Neural cell (in vitro differentiated cells): ENCODE data around the gene NDUFB3. TPM values are rescaled to one million over a fixed set of nuclear protein-coding genes. Genes with fewer than 3 reads are reported as not detected.
"Not testable (repeated sequence)": the region's sequence is repeated elsewhere in the genome, so short reads cannot be mapped to it uniquely, and the experiment has no call there.

Source experiments
- H2AFZ ChIP-seq: fragments of 200-600, 300-800 bp; sonication (generic), shearing (Covaris generic); 2 replicates; pipeline ENCODE4 v1.6.0; 2014; ENCODE audit warnings: low read depth, mild to moderate bottlenecking, antibody characterized with exemption, low read length, moderate library complexity
- H3F3A ChIP-seq: fragments of 200-600 bp; shearing (Covaris generic); 2 replicates; pipeline ENCODE4 v1.6.1; 2016; ENCODE audit warnings: mild to moderate bottlenecking, moderate library complexity, mixed read lengths, antibody characterized with exemption, low read length; ENCODE audit not compliant: insufficient read depth, poor library complexity, severe bottlenecking
- H3K27ac ChIP-seq: fragments of 200-600, 300-800 bp; sonication (generic), shearing (Covaris generic); 2 replicates; pipeline ENCODE4 v1.5.1; 2014; ENCODE audit warnings: mild to moderate bottlenecking, low read length, moderate library complexity
- H3K27me3 ChIP-seq: fragments of 300-800, 200-600 bp; sonication (generic), shearing (Covaris generic); 2 replicates; pipeline ENCODE4 v1.6.0; 2014; ENCODE audit warnings: mild to moderate bottlenecking, low read depth, low read length, moderate library complexity; ENCODE audit not compliant: insufficient read depth
- H3K36me3 ChIP-seq: fragments of 300-800, 200-600 bp; sonication (generic), shearing (Covaris generic); 2 replicates; pipeline ENCODE4 v1.5.1; 2014; ENCODE audit warnings: mild to moderate bottlenecking, antibody characterized with exemption, low read length, moderate library complexity; ENCODE audit not compliant: insufficient read depth
- H3K4me2 ChIP-seq: fragments of 300-800, 200-600 bp; sonication (generic), shearing (Covaris generic); 2 replicates; pipeline ENCODE4 v1.6.0; 2014; ENCODE audit warnings: mild to moderate bottlenecking, low read length
- H3K4me3 ChIP-seq: fragments of 300-800, 200-600 bp; sonication (generic), shearing (Covaris generic); 2 replicates; pipeline ENCODE4 v1.5.1; 2014; ENCODE audit warnings: mild to moderate bottlenecking, low read length, moderate library complexity
- H3K79me2 ChIP-seq: fragments of 200-600 bp; shearing (Covaris generic); replicated peaks from 2 replicates; pipeline ENCODE4 v1.6.0; 2014; ENCODE audit warnings: mild to moderate bottlenecking, low read length, moderate library complexity; ENCODE audit not compliant: insufficient read depth
- H3K9ac ChIP-seq: fragments of 300-800, 200-600 bp; sonication (generic), shearing (Covaris generic); 2 replicates; pipeline ENCODE4 v1.6.1; 2016; ENCODE audit warnings: mild to moderate bottlenecking, low read length, mixed read lengths
- H3K9me2 ChIP-seq: fragments of 200-600 bp; shearing (Covaris generic); 2 replicates; pipeline ENCODE4 v1.6.1; 2016; ENCODE audit warnings: mild to moderate bottlenecking, low read length, mixed read lengths; ENCODE audit not compliant: insufficient read depth
- H3K9me3 ChIP-seq: fragments of 200-600, 300-800 bp; sonication (generic), shearing (Covaris generic); 2 replicates; pipeline ENCODE4 v1.6.1; 2016; ENCODE audit warnings: mild to moderate bottlenecking, mixed run types, low read length, moderate library complexity, mixed read lengths
- H4K20me1 ChIP-seq: fragments of 200-600 bp; shearing (Covaris generic); 2 replicates; pipeline ENCODE4 v1.6.1; 2016; ENCODE audit warnings: mild to moderate bottlenecking, mixed run types; ENCODE audit not compliant: insufficient read depth
- EP300 ChIP-seq: fragments of 450-650 bp; conservative IDR thresholded peaks from 2 replicates; pipeline ENCODE4 v1.6.1; 2014; ENCODE audit warnings: antibody characterized with exemption, mild to moderate bottlenecking, moderate library complexity; ENCODE audit not compliant: poor library complexity, severe bottlenecking
- EZH2 ChIP-seq: fragments of 200-600, 300-800 bp; shearing (Covaris generic), sonication (generic); IDR thresholded peaks from 2 replicates; pipeline ENCODE4 v1.6.1; 2014; ENCODE audit warnings: antibody characterized with exemption, low read length, borderline replicate concordance, mild to moderate bottlenecking; ENCODE audit not compliant: insufficient read depth, poor library complexity, severe bottlenecking
- MXI1 ChIP-seq: fragments of 450-650 bp; conservative IDR thresholded peaks from 2 replicates; pipeline ENCODE4 v1.6.1; 2014; ENCODE audit warnings: antibody characterized with exemption, mild to moderate bottlenecking; ENCODE audit not compliant: poor library complexity, severe bottlenecking
- POLR2AphosphoS5 ChIP-seq: IDR thresholded peaks from 2 replicates; pipeline ENCODE4 v1.6.1; 2012
- RAD21 ChIP-seq: fragments of 450-650 bp; conservative IDR thresholded peaks from 2 replicates; pipeline ENCODE4 v1.6.1; 2014; ENCODE audit warnings: antibody characterized with exemption, mild to moderate bottlenecking, moderate library complexity
- REST ChIP-seq: IDR thresholded peaks from 2 replicates; pipeline ENCODE4 v1.6.1; 2012; ENCODE audit warnings: borderline replicate concordance
- SMC3 ChIP-seq: fragments of 450-650 bp; conservative IDR thresholded peaks from 2 replicates; pipeline ENCODE4 v1.6.1; 2014; ENCODE audit warnings: antibody characterized with exemption, mild to moderate bottlenecking, moderate library complexity; ENCODE audit not compliant: poor library complexity
- TAF1 ChIP-seq: IDR thresholded peaks from 2 replicates; pipeline ENCODE4 v1.6.1; 2012; ENCODE audit warnings: low read depth
- polyA minus RNA-seq: library from RNA; depleted of rRNA, polyadenylated mRNA; stranded (reverse); fragments of >200 nt; gene quantifications from 2 replicates; pipeline ENCODE4 v1.2.3, GENCODE V29; 2014
- polyA plus RNA-seq: library from polyadenylated mRNA; depleted of rRNA; stranded (reverse); fragments of >200 nt; gene quantifications from 2 replicates; pipeline ENCODE4 v1.2.3, GENCODE V29; 2014
- TF ChIP-seq, protein P1 (sequence below): fragments of 450-650 bp; IDR thresholded peaks from 2 replicates; pipeline ENCODE4 v1.5.1; 2014; ENCODE audit warnings: antibody characterized with exemption, mild to moderate bottlenecking, moderate library complexity; ENCODE audit not compliant: poor library complexity, severe bottlenecking

The NDUFB3 gene
- polyA plus RNA-seq (111 and 154 TPM in 2 replicates), polyA minus RNA-seq (28.0 and 44.5 TPM in 2 replicates)

GRCh38 chr2:201071479-201072200 lies at the start of gene NDUFB3, which contains the start of gene HYCC2:
NDUFB3 (plus strand) TSS chr2:201072001; CDS start chr2:201078883, 6,882 bp downstream.
HYCC2 (minus strand) TSS chr2:201071671; CDS start chr2:201024009, 47,662 bp downstream.
- H3K4me2 ChIP-seq: peak within 1 kb of the TSS; percentile 93
- H3F3A ChIP-seq: peaks cover 3% of the 10 kb centered on the region
- H3K36me3 ChIP-seq: no peaks in the 10 kb centered on the region
- peak; percentile 69 for TF ChIP-seq EP300
- peak; percentile 41 for TF ChIP-seq SMC3
- TF ChIP-seq, protein P1, sequence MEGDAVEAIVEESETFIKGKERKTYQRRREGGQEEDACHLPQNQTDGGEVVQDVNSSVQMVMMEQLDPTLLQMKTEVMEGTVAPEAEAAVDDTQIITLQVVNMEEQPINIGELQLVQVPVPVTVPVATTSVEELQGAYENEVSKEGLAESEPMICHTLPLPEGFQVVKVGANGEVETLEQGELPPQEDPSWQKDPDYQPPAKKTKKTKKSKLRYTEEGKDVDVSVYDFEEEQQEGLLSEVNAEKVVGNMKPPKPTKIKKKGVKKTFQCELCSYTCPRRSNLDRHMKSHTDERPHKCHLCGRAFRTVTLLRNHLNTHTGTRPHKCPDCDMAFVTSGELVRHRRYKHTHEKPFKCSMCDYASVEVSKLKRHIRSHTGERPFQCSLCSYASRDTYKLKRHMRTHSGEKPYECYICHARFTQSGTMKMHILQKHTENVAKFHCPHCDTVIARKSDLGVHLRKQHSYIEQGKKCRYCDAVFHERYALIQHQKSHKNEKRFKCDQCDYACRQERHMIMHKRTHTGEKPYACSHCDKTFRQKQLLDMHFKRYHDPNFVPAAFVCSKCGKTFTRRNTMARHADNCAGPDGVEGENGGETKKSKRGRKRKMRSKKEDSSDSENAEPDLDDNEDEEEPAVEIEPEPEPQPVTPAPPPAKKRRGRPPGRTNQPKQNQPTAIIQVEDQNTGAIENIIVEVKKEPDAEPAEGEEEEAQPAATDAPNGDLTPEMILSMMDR: peak; percentile 63
- TF ChIP-seq EZH2: no peak
- TF ChIP-seq RAD21: no peak
- TF ChIP-seq MXI1: peak; percentile 70
- peak; percentile 96 for TF ChIP-seq POLR2AphosphoS5
- peak; percentile 85 for TF ChIP-seq TAF1
- TF ChIP-seq REST: peak; percentile 78
- peak within 1 kb of the TSS; percentile 83 for H3K27ac ChIP-seq
- H3K4me3 ChIP-seq: peak within 1 kb of the TSS; percentile 78
- H2AFZ ChIP-seq: peak within 1 kb of the TSS; percentile 90
- peak within 1 kb of the TSS; percentile 79 for H3K9ac ChIP-seq
- peaks cover 61% of the 10 kb centered on the region for H3K79me2 ChIP-seq
- no peaks in the 10 kb centered on the region for H3K9me3 ChIP-seq
- H3K9me2 ChIP-seq: no peaks in the 10 kb centered on the region
- H3K27me3 ChIP-seq: no peaks in the 10 kb centered on the region
- peaks cover 3% of the 10 kb centered on the region for H4K20me1 ChIP-seq

DNA sequence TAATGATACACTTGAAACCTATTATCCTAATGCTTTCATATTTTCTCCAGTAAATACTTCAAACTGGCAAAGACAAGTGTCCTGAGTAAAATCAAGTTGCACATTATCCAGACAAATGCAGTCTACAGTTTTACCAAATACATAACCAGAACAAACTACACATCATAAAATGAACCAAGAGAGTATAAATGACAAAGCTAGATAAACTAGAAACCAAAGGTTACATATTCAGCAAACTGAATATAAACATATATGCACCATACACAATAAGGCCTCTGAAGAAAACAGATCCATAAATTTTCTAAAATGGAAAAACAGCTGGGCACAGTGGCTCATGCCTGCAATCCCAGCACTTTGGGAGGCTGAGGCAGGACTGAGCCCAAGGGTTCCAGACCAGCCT lies 47.3 kb upstream of the NDUFB3 start:
- no peak for TF ChIP-seq MXI1
- no peak for TF ChIP-seq EP300
- TF ChIP-seq REST: no peak
- TF ChIP-seq TAF1: no peak
- no peak for TF ChIP-seq POLR2AphosphoS5
- TF ChIP-seq, protein P1: no peak
- TF ChIP-seq RAD21: no peak
- no peak for TF ChIP-seq EZH2
- TF ChIP-seq SMC3: no peak
- Histone ChIP-seq H3K9me3 (no peaks in the 10 kb centered on the region), H3F3A (no peaks in the 10 kb centered on the region), H3K4me2 (no peak overlapping the region), H2AFZ (no peak overlapping the region), H3K27ac (no peak overlapping the region), H3K9me2 (no peaks in the 10 kb centered on the region), H4K20me1 (no peaks in the 10 kb centered on the region), H3K9ac (no peak overlapping the region), H3K27me3 (no peaks in the 10 kb centered on the region), H3K36me3 (peaks cover 4% of the 10 kb centered on the region), H3K79me2 (peaks cover 7% of the 10 kb centered on the region), H3K4me3 (no peak overlapping the region)

GRCh38 chr2:201034355-201034754 lies 37.4 kb upstream of the NDUFB3 start:
- not testable (repeated sequence) for H3K27me3 ChIP-seq, H2AFZ ChIP-seq, H4K20me1 ChIP-seq, H3K9me2 ChIP-seq, H3K27ac ChIP-seq, H3K4me3 ChIP-seq, H3F3A ChIP-seq, H3K4me2 ChIP-seq, H3K36me3 ChIP-seq, H3K79me2 ChIP-seq, H3K9ac ChIP-seq, H3K9me3 ChIP-seq
